PFSK-1 (cell line): Measurements from ENCODE around the gene DOC2B.

Experiments
- FOXP2 ChIP-seq: optimal IDR thresholded peaks from 2 replicates; pipeline ENCODE3; 2011; ENCODE audit warnings: borderline replicate concordance, control low read depth, inconsistent platforms; ENCODE audit not compliant: insufficient read depth; ENCODE audit errors: extremely low read length, extremely low read depth
- POLR2AphosphoS5 ChIP-seq: IDR thresholded peaks from 2 replicates; pipeline ENCODE4 v1.6.1; 2012; ENCODE audit warnings: low read depth, mild to moderate bottlenecking, control low read depth, low read length, moderate library complexity
- SIN3A ChIP-seq: IDR thresholded peaks from 2 replicates; pipeline ENCODE4 v1.6.1; 2012; ENCODE audit warnings: mild to moderate bottlenecking, low read length, moderate library complexity, borderline replicate concordance; ENCODE audit not compliant: insufficient read depth
- TAF1 ChIP-seq: IDR thresholded peaks from 2 replicates; pipeline ENCODE4 v1.6.1; 2012; ENCODE audit warnings: low read length, control low read depth, borderline replicate concordance; ENCODE audit not compliant: insufficient read depth
- TF ChIP-seq, protein P1 (sequence below), 2 experiments: IDR thresholded peaks; 2 replicates each; pipeline versions ENCODE4 v1.6.1 to v1.8.0; 2011 to 2012; ENCODE audit warnings: low read depth in 2 of 2, low read length in 2 of 2, control low read depth in 1 of 2, inconsistent platforms in 1 of 2, mild to moderate bottlenecking in 1 of 2, moderate library complexity in 1 of 2; ENCODE audit not compliant: insufficient read depth in 1 of 2

DNA sequence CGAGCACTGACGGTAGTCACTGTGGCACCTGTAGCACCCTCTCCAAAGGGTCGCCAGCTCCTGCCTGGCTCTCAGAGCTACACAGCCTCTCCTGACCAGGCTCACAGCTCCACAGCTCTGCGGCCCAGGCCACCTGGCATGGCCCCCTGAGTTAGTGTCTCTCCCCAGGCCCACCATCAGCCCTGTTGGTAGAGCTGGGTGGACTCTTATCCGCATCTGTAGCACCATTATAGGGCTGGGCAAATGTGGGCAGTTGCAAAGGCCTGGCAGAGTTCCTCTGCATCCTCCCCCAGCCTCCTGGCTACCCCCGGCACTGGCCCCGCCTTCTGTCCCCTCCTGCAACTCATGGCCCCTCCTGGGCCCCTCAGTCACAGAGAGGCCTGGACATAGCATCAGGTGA, 25.9 kb downstream of the DOC2B start:
- TF ChIP-seq POLR2AphosphoS5, result no peak
- no peak for TF ChIP-seq TAF1
- no peak for TF ChIP-seq SIN3A
- TF ChIP-seq, protein P1, sequence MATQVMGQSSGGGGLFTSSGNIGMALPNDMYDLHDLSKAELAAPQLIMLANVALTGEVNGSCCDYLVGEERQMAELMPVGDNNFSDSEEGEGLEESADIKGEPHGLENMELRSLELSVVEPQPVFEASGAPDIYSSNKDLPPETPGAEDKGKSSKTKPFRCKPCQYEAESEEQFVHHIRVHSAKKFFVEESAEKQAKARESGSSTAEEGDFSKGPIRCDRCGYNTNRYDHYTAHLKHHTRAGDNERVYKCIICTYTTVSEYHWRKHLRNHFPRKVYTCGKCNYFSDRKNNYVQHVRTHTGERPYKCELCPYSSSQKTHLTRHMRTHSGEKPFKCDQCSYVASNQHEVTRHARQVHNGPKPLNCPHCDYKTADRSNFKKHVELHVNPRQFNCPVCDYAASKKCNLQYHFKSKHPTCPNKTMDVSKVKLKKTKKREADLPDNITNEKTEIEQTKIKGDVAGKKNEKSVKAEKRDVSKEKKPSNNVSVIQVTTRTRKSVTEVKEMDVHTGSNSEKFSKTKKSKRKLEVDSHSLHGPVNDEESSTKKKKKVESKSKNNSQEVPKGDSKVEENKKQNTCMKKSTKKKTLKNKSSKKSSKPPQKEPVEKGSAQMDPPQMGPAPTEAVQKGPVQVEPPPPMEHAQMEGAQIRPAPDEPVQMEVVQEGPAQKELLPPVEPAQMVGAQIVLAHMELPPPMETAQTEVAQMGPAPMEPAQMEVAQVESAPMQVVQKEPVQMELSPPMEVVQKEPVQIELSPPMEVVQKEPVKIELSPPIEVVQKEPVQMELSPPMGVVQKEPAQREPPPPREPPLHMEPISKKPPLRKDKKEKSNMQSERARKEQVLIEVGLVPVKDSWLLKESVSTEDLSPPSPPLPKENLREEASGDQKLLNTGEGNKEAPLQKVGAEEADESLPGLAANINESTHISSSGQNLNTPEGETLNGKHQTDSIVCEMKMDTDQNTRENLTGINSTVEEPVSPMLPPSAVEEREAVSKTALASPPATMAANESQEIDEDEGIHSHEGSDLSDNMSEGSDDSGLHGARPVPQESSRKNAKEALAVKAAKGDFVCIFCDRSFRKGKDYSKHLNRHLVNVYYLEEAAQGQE (IDR thresholded peaks at IDR 0.05; ENCODE audit: insufficient read depth in 1 of 2, low read depth in 2 of 2, low read length in 2 of 2), result no peak
- no peak for TF ChIP-seq FOXP2
